GM23338 (cell line): ENCODE measurements around the gene LRMDA. TPM values are rescaled to one million over a fixed set of nuclear protein-coding genes. Genes with fewer than 3 reads are reported as not detected.

Source experiments
- ATAC-seq: fragments of 200-7000 bp; cut with Tn5 transposase; 3 replicates; pipeline ENCODE4 v1.9.1; 2020
- DNase-seq: peaks from one replicate; pipeline ENCODE4 v3.0.0-alpha.2; 2015; ENCODE audit warnings: low spot score
- H2AFZ ChIP-seq: fragments of 200-600 bp; sonication (generic); 2 replicates; pipeline ENCODE4 v1.8.0; 2016; ENCODE audit warnings: antibody characterized with exemption, mild to moderate bottlenecking, moderate library complexity
- H3F3A ChIP-seq: fragments of 200-600 bp; sonication (generic); replicated peaks from 2 replicates; pipeline ENCODE4 v1.8.0; 2017; ENCODE audit warnings: antibody characterized with exemption, mixed run types, low read depth
- H3K27ac ChIP-seq: fragments of 200-600 bp; sonication (generic); 2 replicates; pipeline ENCODE4 v1.6.1; 2016; ENCODE audit warnings: low read depth
- H3K27me3 ChIP-seq: fragments of 200-600 bp; sonication (generic); 2 replicates; pipeline ENCODE4 v1.8.0; 2016; ENCODE audit warnings: mild to moderate bottlenecking, mixed run types, moderate library complexity; ENCODE audit not compliant: insufficient read depth
- H3K36me3 ChIP-seq: fragments of 200-600 bp; sonication (generic); 2 replicates; pipeline ENCODE4 v1.8.0; 2016; ENCODE audit warnings: mild to moderate bottlenecking; ENCODE audit not compliant: insufficient read depth
- H3K4me1 ChIP-seq: fragments of 200-600 bp; sonication (generic); 2 replicates; pipeline ENCODE4 v1.8.0; 2016; ENCODE audit warnings: mild to moderate bottlenecking, moderate library complexity; ENCODE audit not compliant: insufficient read depth
- H3K4me2 ChIP-seq: fragments of 200-600 bp; sonication (generic); 2 replicates; pipeline ENCODE4 v1.7.1; 2017; ENCODE audit warnings: mixed run types
- H3K4me3 ChIP-seq: fragments of 200-600 bp; sonication (generic); 2 replicates; pipeline ENCODE4 v1.6.1; 2016; ENCODE audit warnings: mixed run types
- H3K79me2 ChIP-seq: fragments of 200-600 bp; sonication (generic); replicated peaks from 2 replicates; pipeline ENCODE4 v1.8.0; 2017; ENCODE audit warnings: mild to moderate bottlenecking; ENCODE audit not compliant: insufficient read depth
- H3K9me2 ChIP-seq: fragments of 200-600 bp; sonication (generic); 2 replicates; pipeline ENCODE4 v1.8.0; 2017; ENCODE audit not compliant: insufficient read depth
- H4K20me1 ChIP-seq: fragments of 200-600 bp; sonication (generic); replicated peaks from 2 replicates; pipeline ENCODE4 v1.8.0; 2017; ENCODE audit warnings: mild to moderate bottlenecking; ENCODE audit not compliant: insufficient read depth
- H3K27ac Mint-ChIP-seq: 2 replicates; pipeline ENCODE4 v1.8.0; 2020; ENCODE audit warnings: inconsistent platforms, mild to moderate bottlenecking, moderate library complexity, mixed read lengths
- H3K27me3 Mint-ChIP-seq: 3 replicates; pipeline ENCODE4 v1.8.0; 2022; ENCODE audit warnings: low read depth, mild to moderate bottlenecking, moderate library complexity, mixed read lengths, inconsistent platforms; ENCODE audit not compliant: insufficient read depth, poor library complexity
- H3K36me3 Mint-ChIP-seq: 3 replicates; pipeline ENCODE4 v1.8.0; 2021; ENCODE audit warnings: low read depth, mild to moderate bottlenecking, inconsistent platforms, moderate library complexity, mixed read lengths
- H3K4me1 Mint-ChIP-seq: 3 replicates; pipeline ENCODE4 v1.8.0; 2020; ENCODE audit warnings: mild to moderate bottlenecking, inconsistent platforms, mixed read lengths
- H3K4me3 Mint-ChIP-seq: 3 replicates; pipeline ENCODE4 v1.8.0; 2021; ENCODE audit warnings: moderate library complexity, mild to moderate bottlenecking, inconsistent platforms, mixed read lengths
- H3K9me3 Mint-ChIP-seq: 3 replicates; pipeline ENCODE4 v1.8.0; 2020; ENCODE audit warnings: moderate library complexity, mild to moderate bottlenecking, inconsistent platforms, mixed read lengths
- CREB1 ChIP-seq: fragments of 250-450 bp; sonication (Bioruptor Pico); IDR thresholded peaks from 2 replicates; pipeline ENCODE4 v1.5.0; 2020; ENCODE audit warnings: low read depth, mild to moderate bottlenecking, moderate library complexity
- CTCF ChIP-seq, 2 experiments: fragments of 200-600 bp in 1 of 2; sonication (generic) in 1 of 2; conservative IDR thresholded peaks; 2 replicates each; pipeline versions ENCODE4 v1.5.1 to v1.6.1; 2016 to 2017; ENCODE audit warnings: antibody characterized with exemption in 2 of 2, low read depth in 2 of 2, mild to moderate bottlenecking in 2 of 2, moderate library complexity in 1 of 2
- ETS1 ChIP-seq: IDR thresholded peaks from 2 replicates; pipeline ENCODE4 v1.6.1; 2016; ENCODE audit warnings: antibody characterized with exemption
- EZH2 ChIP-seq: fragments of 200-600 bp; sonication (generic); IDR thresholded peaks from one replicate; pipeline ENCODE4 v1.8.0; 2017; ENCODE audit warnings: antibody characterized with exemption, mild to moderate bottlenecking, low read depth; ENCODE audit not compliant: unreplicated experiment
- EZH2phosphoT487 ChIP-seq: fragments of 200-600 bp; sonication (generic); IDR thresholded peaks from one replicate; pipeline ENCODE4 v1.8.1; 2018; ENCODE audit warnings: antibody characterized with exemption; ENCODE audit not compliant: unreplicated experiment
- JUNB ChIP-seq: IDR thresholded peaks from one replicate; pipeline ENCODE4 v1.6.1; 2016; ENCODE audit warnings: antibody characterized with exemption; ENCODE audit not compliant: unreplicated experiment
- NANOG ChIP-seq: IDR thresholded peaks from 2 replicates; pipeline ENCODE4 v1.6.1; 2016; ENCODE audit warnings: antibody characterized with exemption, borderline replicate concordance
- POLR2AphosphoS5 ChIP-seq: IDR thresholded peaks from 2 replicates; pipeline ENCODE4 v1.6.1; 2016; ENCODE audit warnings: antibody characterized with exemption, low read depth
- REST ChIP-seq: IDR thresholded peaks from one replicate; pipeline ENCODE4 v1.6.1; 2018; ENCODE audit warnings: antibody characterized with exemption; ENCODE audit not compliant: unreplicated experiment
- STAT1 ChIP-seq: IDR thresholded peaks from one replicate; pipeline ENCODE4 v1.6.1; 2016; ENCODE audit warnings: antibody characterized with exemption; ENCODE audit not compliant: unreplicated experiment
- ZNF114 ChIP-seq: fragments of 250-450 bp; sonication (Bioruptor Pico); IDR thresholded peaks from 2 replicates; pipeline ENCODE4 v1.5.0; 2020; ENCODE audit warnings: mild to moderate bottlenecking, moderate library complexity
- ZNF331 ChIP-seq: fragments of 250-450 bp; sonication (Bioruptor Pico); IDR thresholded peaks from 2 replicates; pipeline ENCODE4 v1.5.0; 2020; ENCODE audit warnings: low read depth, mild to moderate bottlenecking, moderate library complexity
- ZNF462 ChIP-seq: fragments of 250-450 bp; sonication (Bioruptor Pico); IDR thresholded peaks from 2 replicates; pipeline ENCODE4 v1.5.0; 2020; ENCODE audit warnings: mild to moderate bottlenecking, moderate library complexity
- polyA plus RNA-seq: library from polyadenylated mRNA; unstranded; fragments of >200 nt; fragmentation: Nextera tagmentation; extraction: Ambion mirVana; gene quantifications from 2 replicates; pipeline ENCODE4 v1.2.1, GENCODE V29; 2016
- total RNA-seq: library from RNA; depleted of rRNA; stranded (reverse); fragments of >200 nt; shearing (Covaris generic); gene quantifications from 2 replicates; pipeline ENCODE4 v1.2.3, GENCODE V29; 2014

The LRMDA gene
- total and polyA plus RNA-seq, 2 experiments from 2014 or later = 0.90 to 1.8 TPM

DNA sequence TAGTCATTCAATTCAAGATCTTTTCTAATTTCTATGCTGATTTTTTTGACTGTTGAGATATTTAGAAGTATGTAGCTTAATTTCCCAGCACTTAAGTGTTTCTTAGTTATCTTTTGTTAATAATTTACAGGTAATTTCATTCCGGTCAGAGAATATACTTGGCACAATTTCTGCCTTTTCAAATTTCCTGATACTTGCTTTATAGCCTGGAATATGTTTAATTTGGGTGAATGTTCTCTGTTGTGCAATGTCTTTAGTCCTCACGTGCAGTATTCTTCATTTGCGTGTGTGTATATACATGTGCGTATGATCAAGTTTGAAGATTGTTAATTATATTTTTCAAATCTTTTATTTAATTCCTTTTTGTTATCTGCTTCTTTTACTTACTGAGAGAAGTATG lies 989.3 kb downstream of the LRMDA start:
- 0 out of 2 replicates have a peak, but pooled peaks cover 7% of the 10 kb centered on the region for H3K9me2 ChIP-seq
- H3K4me1 Mint-ChIP-seq = no peaks in the 10 kb centered on the region
- H3K27ac ChIP-seq = no peak overlapping the region
- no peaks in the 10 kb centered on the region for H3F3A ChIP-seq
- H3K79me2 ChIP-seq = no peaks in the 10 kb centered on the region
- no peaks in the 10 kb centered on the region; the same call in 1 of the 2 replicates for H4K20me1 ChIP-seq
- H3K4me3 ChIP-seq = no peak overlapping the region
- H3K36me3 ChIP-seq = no peaks in the 10 kb centered on the region
- no peak for ATAC-seq
- no peak for TF ChIP-seq CREB1 (CRISPR knock-in tag)
- TF ChIP-seq EZH2phosphoT487 = no peak
- TF ChIP-seq ZNF114 = no peak
- no peak for TF ChIP-seq CTCF (conservative IDR thresholded peaks at IDR 0.05; ENCODE audit: low read depth in 2 of 2)
- no peak for TF ChIP-seq POLR2AphosphoS5
- no peak for TF ChIP-seq ETS1
- TF ChIP-seq ZNF462 (CRISPR knock-in tag) = no peak
- no peak for TF ChIP-seq ZNF331
- no peak for TF ChIP-seq NANOG
- TF ChIP-seq JUNB = no peak
- no peak for TF ChIP-seq STAT1
- no peak for TF ChIP-seq EZH2
- TF ChIP-seq REST = no peak
- no peak overlapping the region for H2AFZ ChIP-seq
- H3K27me3 ChIP-seq = no peaks in the 10 kb centered on the region
- no peak overlapping the region for H3K4me3 Mint-ChIP-seq
- H3K27me3 Mint-ChIP-seq = no peaks in the 10 kb centered on the region
- H3K4me2 ChIP-seq = no peak overlapping the region
- H3K4me1 ChIP-seq = no peaks in the 10 kb centered on the region
- H3K27ac Mint-ChIP-seq = no peak overlapping the region
- DNase-seq = no peak
- no peaks in the 10 kb centered on the region for H3K36me3 Mint-ChIP-seq
- H3K9me3 Mint-ChIP-seq = no peaks in the 10 kb centered on the region; the same call in 2 of the 3 replicates
